DND-41 (cell line): Measurements from ENCODE around the gene PREP.

Source experiments
- CTCF ChIP-seq: IDR thresholded peaks from 2 replicates; pipeline ENCODE4 v1.5.1; 2012; ENCODE audit warnings: borderline replicate concordance, low read length, moderate library complexity, mild to moderate bottlenecking; ENCODE audit not compliant: poor library complexity, severe bottlenecking; ENCODE audit errors: extremely low read depth
- EZH2 ChIP-seq: IDR thresholded peaks from 3 replicates; pipeline ENCODE4 v1.6.1; 2012; ENCODE audit warnings: borderline replicate concordance, low read depth, mild to moderate bottlenecking, moderate library complexity, low read length, inconsistent platforms; ENCODE audit not compliant: severe bottlenecking

DNA sequence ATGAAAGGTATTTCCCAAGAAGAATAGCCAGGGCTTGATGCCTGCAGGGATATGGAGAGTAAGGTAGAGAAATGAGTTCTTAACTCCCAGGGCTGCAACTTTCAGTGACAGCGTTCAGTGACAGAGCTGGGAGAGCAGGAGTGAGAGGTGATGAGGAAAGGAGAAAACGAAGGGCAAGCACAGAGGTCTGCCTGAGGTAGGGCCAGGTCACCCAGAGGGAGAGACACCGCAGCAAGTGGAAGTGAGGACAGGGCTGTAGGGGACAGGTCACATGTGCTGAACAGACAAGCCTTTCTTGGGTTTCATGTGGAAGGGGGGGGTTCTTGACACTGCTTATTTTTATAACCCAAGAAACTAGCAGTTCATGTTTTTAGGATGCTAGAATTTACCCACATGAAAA is 72.5 kb downstream of the PREP start:
- TF ChIP-seq CTCF, result no peak
- TF ChIP-seq EZH2, result no peak
